Measurements from ENCODE around the gene SYNC. TPM values are rescaled to one million over a fixed set of nuclear protein-coding genes. Genes with fewer than 3 reads are reported as not detected.
"Not testable (repeated sequence)": the region's sequence is repeated elsewhere in the genome, so short reads cannot be mapped to it uniquely, and the experiment has no call there.

SYNC gene
- total RNA-seq, 1 experiment from 2014 or later, result 50.0 TPM

DNA sequence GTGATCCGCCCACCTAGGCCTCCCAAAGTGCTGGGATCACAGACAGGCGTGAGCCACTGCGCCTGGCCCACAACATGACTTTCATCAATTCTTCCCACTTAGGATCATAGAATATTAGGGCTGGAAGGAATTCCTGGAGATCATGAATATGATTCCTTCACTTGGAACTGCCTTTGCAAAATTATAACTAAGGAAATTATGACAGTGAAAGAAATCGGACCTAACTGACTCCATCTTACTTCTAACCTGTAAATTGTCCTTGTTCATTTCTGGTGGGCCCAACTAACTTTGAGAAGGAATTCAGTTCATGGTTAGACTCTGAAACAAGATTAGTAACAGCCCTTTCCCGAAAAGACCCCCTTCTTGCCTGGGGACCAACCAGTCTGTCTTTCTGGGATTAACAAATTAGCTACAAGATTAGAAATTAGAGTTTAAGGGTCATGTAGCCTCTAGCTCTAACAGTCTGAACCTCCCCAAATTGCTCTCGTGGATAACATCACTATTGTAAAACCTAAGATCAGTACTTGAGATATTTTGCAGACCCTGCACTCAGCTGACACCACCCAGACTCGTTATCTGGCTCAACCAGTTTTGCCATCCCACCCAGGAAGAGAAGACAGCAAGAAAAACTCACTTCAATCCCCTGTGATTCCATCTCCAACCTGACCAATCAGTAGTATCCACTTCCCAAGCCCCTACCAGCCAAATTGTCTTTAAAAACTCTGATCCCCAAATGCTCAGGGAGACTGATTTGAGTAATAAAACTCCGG is 66.9 kb downstream of the SYNC start:
- H3K27me3 ChIP-seq, result no peaks in the 10 kb centered on the region
- no peaks in the 10 kb centered on the region for H3K9me3 ChIP-seq
- no peak for DNase-seq
- peaks cover 25% of the 10 kb centered on the region for H3K36me3 ChIP-seq
- no peak overlapping the region for H3K4me3 ChIP-seq

DNA sequence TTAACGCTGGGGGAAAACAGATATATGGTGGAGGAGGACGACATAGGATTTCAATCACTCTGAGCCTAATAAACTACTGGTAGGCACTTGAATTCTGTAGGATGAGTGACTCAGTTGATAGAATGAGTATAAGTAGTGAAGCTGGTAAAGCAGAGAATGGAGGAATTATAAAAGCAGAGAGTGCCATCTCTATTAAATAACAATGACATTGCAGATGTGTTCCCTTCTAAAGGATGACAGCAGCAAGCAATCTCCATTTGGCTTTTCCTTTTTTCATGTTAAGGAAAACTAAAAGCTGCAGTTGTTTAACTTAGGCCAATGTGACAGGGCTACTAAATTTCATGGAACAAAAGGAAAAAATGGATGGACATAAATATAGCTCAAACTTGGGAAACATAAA is 69.7 kb downstream of the SYNC start:
- DNase-seq, result no peak
- Histone ChIP-seq H3K9me3 (no peaks in the 10 kb centered on the region), H3K4me3 (no peak overlapping the region), H3K27me3 (no peaks in the 10 kb centered on the region), H3K36me3 (peaks cover 27% of the 10 kb centered on the region)

DNA sequence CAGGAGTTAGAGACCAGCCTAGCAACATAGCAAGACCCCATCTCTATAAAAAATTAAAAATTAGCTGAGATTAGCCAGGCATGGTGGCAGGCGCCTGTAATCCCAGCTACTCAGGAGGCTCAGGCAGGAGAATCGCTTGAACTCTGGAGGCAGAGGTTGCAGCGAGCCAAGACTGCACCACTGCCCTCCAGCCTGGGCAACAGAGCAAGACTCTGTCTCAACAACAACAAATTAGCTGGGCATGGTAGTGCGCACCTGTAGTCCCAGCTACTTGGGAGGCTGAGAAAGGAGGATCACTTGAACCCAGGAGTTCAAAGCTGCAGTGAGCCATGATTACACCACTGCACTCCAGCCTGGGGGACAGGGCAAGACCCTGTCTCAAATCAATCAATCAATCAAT is 72.4 kb downstream of the SYNC start:
- peaks cover 40% of the 10 kb centered on the region for H3K36me3 ChIP-seq
- not testable (repeated sequence) for DNase-seq, H3K4me3 ChIP-seq, H3K27me3 ChIP-seq, H3K9me3 ChIP-seq

Other genes with a start within 250 kb of the SYNC start
- not detected in 2 replicates for gene ZBTB8B, start 237.7 kb downstream of the SYNC start, total RNA-seq (2014; rRNA removed; shearing (Covaris generic); ENCODE audit: low replicate concordance)
- gene ZBTB8A, start 163.3 kb downstream of the SYNC start, total RNA-seq (2014; rRNA removed; shearing (Covaris generic); ENCODE audit: low replicate concordance), result 2.6 and 3.2 TPM in 2 replicates
- 47.2 and 95.1 TPM in 2 replicates for gene ZBTB8OS, start 52.2 kb downstream of the SYNC start, total RNA-seq (2014; rRNA removed; shearing (Covaris generic); ENCODE audit: low replicate concordance)
- gene RBBP4, start 51.6 kb downstream of the SYNC start, total RNA-seq (2014; rRNA removed; shearing (Covaris generic); ENCODE audit: low replicate concordance), result 141 and 162 TPM in 2 replicates
- gene YARS1, start 114.6 kb upstream of the SYNC start, total RNA-seq (2014; rRNA removed; shearing (Covaris generic); ENCODE audit: low replicate concordance), result 95.0 and 160 TPM in 2 replicates
- gene S100PBP, start 114.9 kb upstream of the SYNC start, total RNA-seq (2014; rRNA removed; shearing (Covaris generic); ENCODE audit: low replicate concordance), result 28.5 and 38.5 TPM in 2 replicates
- gene FNDC5, start 168.1 kb upstream of the SYNC start, total RNA-seq (2014; rRNA removed; shearing (Covaris generic); ENCODE audit: low replicate concordance), result 0.23 TPM in 1 of 2 replicates, not detected in the other
- not detected in 2 replicates for gene HPCA, start 183.7 kb upstream of the SYNC start, total RNA-seq (2014; rRNA removed; shearing (Covaris generic); ENCODE audit: low replicate concordance)
- gene TMEM54, start 198.6 kb upstream of the SYNC start, total RNA-seq (2014; rRNA removed; shearing (Covaris generic); ENCODE audit: low replicate concordance), result 6.3 and 30.7 TPM in 2 replicates